ENCODE measurements around the gene ADAMTSL1.

DNA sequence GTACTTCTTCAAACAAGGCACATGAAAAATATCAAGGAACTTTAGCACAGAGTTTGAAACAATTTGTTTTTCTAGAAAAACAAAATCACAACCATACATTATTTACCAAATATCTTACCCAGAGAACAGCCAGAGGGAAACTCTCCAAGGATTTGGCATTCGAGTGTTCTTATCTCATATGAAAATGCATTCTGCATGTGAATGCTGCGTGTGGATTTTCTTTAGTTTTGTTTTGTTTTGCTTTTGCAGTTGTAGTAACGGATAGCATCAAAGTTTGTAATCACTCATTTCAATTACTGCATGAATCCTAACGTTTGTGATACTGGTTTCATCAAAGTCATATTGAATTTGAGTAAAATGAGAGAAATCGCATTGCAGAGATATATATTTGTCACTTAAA, 28.0 kb downstream of the ADAMTSL1 start:
- TF ChIP-seq, protein P1, sequence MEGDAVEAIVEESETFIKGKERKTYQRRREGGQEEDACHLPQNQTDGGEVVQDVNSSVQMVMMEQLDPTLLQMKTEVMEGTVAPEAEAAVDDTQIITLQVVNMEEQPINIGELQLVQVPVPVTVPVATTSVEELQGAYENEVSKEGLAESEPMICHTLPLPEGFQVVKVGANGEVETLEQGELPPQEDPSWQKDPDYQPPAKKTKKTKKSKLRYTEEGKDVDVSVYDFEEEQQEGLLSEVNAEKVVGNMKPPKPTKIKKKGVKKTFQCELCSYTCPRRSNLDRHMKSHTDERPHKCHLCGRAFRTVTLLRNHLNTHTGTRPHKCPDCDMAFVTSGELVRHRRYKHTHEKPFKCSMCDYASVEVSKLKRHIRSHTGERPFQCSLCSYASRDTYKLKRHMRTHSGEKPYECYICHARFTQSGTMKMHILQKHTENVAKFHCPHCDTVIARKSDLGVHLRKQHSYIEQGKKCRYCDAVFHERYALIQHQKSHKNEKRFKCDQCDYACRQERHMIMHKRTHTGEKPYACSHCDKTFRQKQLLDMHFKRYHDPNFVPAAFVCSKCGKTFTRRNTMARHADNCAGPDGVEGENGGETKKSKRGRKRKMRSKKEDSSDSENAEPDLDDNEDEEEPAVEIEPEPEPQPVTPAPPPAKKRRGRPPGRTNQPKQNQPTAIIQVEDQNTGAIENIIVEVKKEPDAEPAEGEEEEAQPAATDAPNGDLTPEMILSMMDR (IDR thresholded peaks at IDR 0.05; ENCODE audit: insufficient read depth, low read length) = no peak
- TF ChIP-seq, protein P2, sequence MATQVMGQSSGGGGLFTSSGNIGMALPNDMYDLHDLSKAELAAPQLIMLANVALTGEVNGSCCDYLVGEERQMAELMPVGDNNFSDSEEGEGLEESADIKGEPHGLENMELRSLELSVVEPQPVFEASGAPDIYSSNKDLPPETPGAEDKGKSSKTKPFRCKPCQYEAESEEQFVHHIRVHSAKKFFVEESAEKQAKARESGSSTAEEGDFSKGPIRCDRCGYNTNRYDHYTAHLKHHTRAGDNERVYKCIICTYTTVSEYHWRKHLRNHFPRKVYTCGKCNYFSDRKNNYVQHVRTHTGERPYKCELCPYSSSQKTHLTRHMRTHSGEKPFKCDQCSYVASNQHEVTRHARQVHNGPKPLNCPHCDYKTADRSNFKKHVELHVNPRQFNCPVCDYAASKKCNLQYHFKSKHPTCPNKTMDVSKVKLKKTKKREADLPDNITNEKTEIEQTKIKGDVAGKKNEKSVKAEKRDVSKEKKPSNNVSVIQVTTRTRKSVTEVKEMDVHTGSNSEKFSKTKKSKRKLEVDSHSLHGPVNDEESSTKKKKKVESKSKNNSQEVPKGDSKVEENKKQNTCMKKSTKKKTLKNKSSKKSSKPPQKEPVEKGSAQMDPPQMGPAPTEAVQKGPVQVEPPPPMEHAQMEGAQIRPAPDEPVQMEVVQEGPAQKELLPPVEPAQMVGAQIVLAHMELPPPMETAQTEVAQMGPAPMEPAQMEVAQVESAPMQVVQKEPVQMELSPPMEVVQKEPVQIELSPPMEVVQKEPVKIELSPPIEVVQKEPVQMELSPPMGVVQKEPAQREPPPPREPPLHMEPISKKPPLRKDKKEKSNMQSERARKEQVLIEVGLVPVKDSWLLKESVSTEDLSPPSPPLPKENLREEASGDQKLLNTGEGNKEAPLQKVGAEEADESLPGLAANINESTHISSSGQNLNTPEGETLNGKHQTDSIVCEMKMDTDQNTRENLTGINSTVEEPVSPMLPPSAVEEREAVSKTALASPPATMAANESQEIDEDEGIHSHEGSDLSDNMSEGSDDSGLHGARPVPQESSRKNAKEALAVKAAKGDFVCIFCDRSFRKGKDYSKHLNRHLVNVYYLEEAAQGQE (IDR thresholded peaks at IDR 0.05; ENCODE audit: insufficient replicate concordance, low read depth) = no peak
- TF ChIP-seq GABPA (IDR thresholded peaks at IDR 0.05; ENCODE audit: low read depth) = no peak
- no peak for TF ChIP-seq POLR2AphosphoS5 (IDR thresholded peaks at IDR 0.05; ENCODE audit: low read depth)

Data from HL-60 (cell line).